Endothelial cell (in vitro differentiated cells): ENCODE results near the gene CDC42. TPM values are rescaled to one million over a fixed set of nuclear protein-coding genes. Genes with fewer than 3 reads are reported as not detected.

Source experiments
- DNase-seq: peaks from one replicate; pipeline ENCODE4 v3.0.0; 2021; ENCODE audit warnings: low spot score
- H3K27ac Mint-ChIP-seq: one replicate; pipeline ENCODE4 v1.8.0; 2021; ENCODE audit warnings: mixed read lengths, inconsistent platforms; ENCODE audit not compliant: unreplicated experiment
- H3K27me3 Mint-ChIP-seq: one replicate; pipeline ENCODE4 v1.8.0; 2021; ENCODE audit warnings: mild to moderate bottlenecking, moderate library complexity, mixed read lengths, inconsistent platforms; ENCODE audit not compliant: unreplicated experiment
- H3K36me3 Mint-ChIP-seq: one replicate; pipeline ENCODE4 v1.8.0; 2021; ENCODE audit warnings: mild to moderate bottlenecking, low read depth, mixed read lengths, inconsistent platforms; ENCODE audit not compliant: unreplicated experiment
- H3K4me1 Mint-ChIP-seq: one replicate; pipeline ENCODE4 v1.8.0; 2021; ENCODE audit warnings: mild to moderate bottlenecking, mixed read lengths, inconsistent platforms; ENCODE audit not compliant: unreplicated experiment
- H3K4me3 Mint-ChIP-seq: one replicate; pipeline ENCODE4 v1.8.0; 2021; ENCODE audit warnings: mild to moderate bottlenecking, mixed read lengths, inconsistent platforms; ENCODE audit not compliant: unreplicated experiment
- H3K9me3 Mint-ChIP-seq: one replicate; pipeline ENCODE4 v1.8.0; 2021; ENCODE audit warnings: mixed read lengths, inconsistent platforms; ENCODE audit not compliant: unreplicated experiment
- CTCF ChIP-seq: fragments of 200-600 bp; sonication (generic); IDR thresholded peaks from one replicate; pipeline ENCODE4 v1.5.0; 2021; ENCODE audit warnings: antibody characterized with exemption; ENCODE audit not compliant: unreplicated experiment
- total RNA-seq: library from RNA; stranded (reverse); fragmentation: NEBNext Ultra II Directional; extraction: Animal tissue kit (Norgen Biotek cat#: 25700); gene quantifications from one replicate; pipeline ENCODE4 v1.2.1, GENCODE V29; 2021; ENCODE audit not compliant: unreplicated experiment

The CDC42 gene
- total RNA-seq, 1 donor from 2014 or later: 370 TPM

DNA sequence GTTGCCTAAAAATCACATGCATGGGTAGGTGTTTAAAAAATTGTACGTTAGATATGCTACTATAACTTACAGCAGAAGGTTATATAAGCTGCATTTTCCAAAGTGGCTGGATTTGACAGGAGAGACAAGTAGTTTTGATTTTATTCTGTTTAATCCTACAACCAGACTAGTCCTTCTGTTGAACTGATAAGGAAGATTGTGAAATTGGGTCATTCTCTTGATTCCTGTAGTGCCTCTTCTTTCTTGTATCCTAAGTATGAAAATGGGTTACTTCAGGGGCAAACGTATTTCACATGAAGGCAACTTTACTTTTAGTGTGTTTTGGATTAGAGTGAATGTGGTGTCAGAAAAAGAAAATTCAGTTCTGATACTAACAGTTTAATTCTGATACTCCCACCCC is 19.0 kb downstream of the CDC42 start:
- H3K36me3 Mint-ChIP-seq: peaks cover 6% of the 10 kb centered on the region

GRCh38 chr1:22074803-22075202 is 22.3 kb downstream of the CDC42 start:
- Mint-ChIP-seq H3K9me3 (no peaks in the 10 kb centered on the region), H3K4me3 (no peak overlapping the region), H3K27me3 (peaks cover 4% of the 10 kb centered on the region), H3K4me1 (peaks cover 62% of the 10 kb centered on the region), H3K27ac (peak overlapping the region; percentile 49), H3K36me3 (peaks cover 15% of the 10 kb centered on the region)
- no peak for TF ChIP-seq CTCF
- no peak for DNase-seq

More for the DNA sequence above, 19.0 kb downstream of the CDC42 start:
- no peak for DNase-seq
- TF ChIP-seq CTCF: no peak
- H3K27me3 Mint-ChIP-seq: peaks cover 8% of the 10 kb centered on the region
- no peak overlapping the region for H3K4me3 Mint-ChIP-seq
- H3K27ac Mint-ChIP-seq: no peak overlapping the region
- no peaks in the 10 kb centered on the region for H3K9me3 Mint-ChIP-seq
- peaks cover 55% of the 10 kb centered on the region for H3K4me1 Mint-ChIP-seq

DNA sequence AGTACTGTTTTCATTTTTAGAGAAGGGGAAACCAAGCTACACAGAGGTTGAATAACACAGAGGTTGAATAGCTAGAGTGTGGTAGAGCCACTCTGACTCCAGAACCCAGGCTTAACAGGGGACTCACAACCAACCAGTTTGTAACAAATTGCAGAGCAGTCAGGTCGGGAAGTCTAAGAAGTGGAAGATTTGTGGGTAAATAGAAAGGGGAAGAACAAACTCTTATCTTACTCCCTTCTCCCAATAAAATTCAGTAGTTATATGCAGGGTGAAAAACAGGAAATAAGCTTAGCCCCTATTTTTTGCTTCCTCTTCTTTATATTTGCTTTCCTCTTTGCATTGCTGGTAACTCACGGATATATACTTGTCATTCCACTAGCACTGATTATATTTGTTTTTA is 23.2 kb downstream of the CDC42 start:
- no peaks in the 10 kb centered on the region for H3K9me3 Mint-ChIP-seq
- DNase-seq: no peak
- peaks cover 12% of the 10 kb centered on the region for H3K36me3 Mint-ChIP-seq
- peaks cover 3% of the 10 kb centered on the region for H3K27me3 Mint-ChIP-seq
- no peak overlapping the region for H3K4me3 Mint-ChIP-seq
- TF ChIP-seq CTCF: no peak
- peaks cover 58% of the 10 kb centered on the region for H3K4me1 Mint-ChIP-seq
- H3K27ac Mint-ChIP-seq: peak overlapping the region; percentile 55

DNA sequence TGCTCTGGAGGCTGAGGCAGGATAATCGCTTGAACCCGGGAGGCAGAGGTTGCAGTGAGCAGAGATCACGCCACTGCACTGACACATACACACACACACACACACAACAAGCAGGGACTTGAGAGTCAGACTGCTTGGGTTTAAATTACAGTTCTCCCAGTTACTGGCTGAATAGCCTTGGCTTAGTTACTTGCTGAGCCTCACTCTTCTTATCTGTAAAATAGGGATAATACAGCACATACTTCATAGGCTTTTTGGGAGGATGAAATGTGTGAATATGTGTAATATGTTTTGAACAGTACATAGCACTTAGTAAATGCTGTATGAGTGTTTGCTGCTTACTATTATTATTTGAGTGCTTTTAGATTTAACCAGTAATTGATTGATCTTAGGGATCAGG is 23.8 kb downstream of the CDC42 start:
- Mint-ChIP-seq H3K27me3 (peaks cover 3% of the 10 kb centered on the region), H3K27ac (no peak overlapping the region), H3K36me3 (peaks cover 12% of the 10 kb centered on the region), H3K4me3 (no peak overlapping the region), H3K9me3 (no peaks in the 10 kb centered on the region), H3K4me1 (peaks cover 58% of the 10 kb centered on the region)
- no peak for TF ChIP-seq CTCF
- no peak for DNase-seq

GRCh38 chr1:22077728-22078127 is 25.2 kb downstream of the CDC42 start:
- no peak for TF ChIP-seq CTCF
- H3K36me3 Mint-ChIP-seq: peaks cover 15% of the 10 kb centered on the region
- no peaks in the 10 kb centered on the region for H3K27me3 Mint-ChIP-seq
- no peaks in the 10 kb centered on the region for H3K9me3 Mint-ChIP-seq
- peaks cover 55% of the 10 kb centered on the region for H3K4me1 Mint-ChIP-seq
- no peak overlapping the region for H3K27ac Mint-ChIP-seq
- H3K4me3 Mint-ChIP-seq: no peak overlapping the region
- no peak for DNase-seq
